ENCODE results near the gene MSTO1.

MSTO1 gene

GRCh38 chr1:155651861-155652661, 42.0 kb downstream of the MSTO1 start:
- TF ChIP-seq TAF1 (IDR thresholded peaks at IDR 0.05; ENCODE audit: borderline replicate concordance, insufficient read depth, low read length): no peak
- no peak for TF ChIP-seq SIN3A (IDR thresholded peaks at IDR 0.05; ENCODE audit: borderline replicate concordance, insufficient read depth, low read length)
- no peak for TF ChIP-seq REST (IDR thresholded peaks at IDR 0.05; ENCODE audit: insufficient read depth in 1 of 2, low read depth in 2 of 2, low read length in 2 of 2)
- no peak for TF ChIP-seq POLR2AphosphoS5 (IDR thresholded peaks at IDR 0.05; ENCODE audit: low read depth, low read length)
- TF ChIP-seq FOXP2 (optimal IDR thresholded peaks at IDR 0.05; ENCODE audit: borderline replicate concordance, extremely low read depth, extremely low read length, insufficient read depth): no peak

- TF ChIP-seq TAF1 (IDR thresholded peaks at IDR 0.05; ENCODE audit: borderline replicate concordance, insufficient read depth, low read length): no peak
- TF ChIP-seq FOXP2 (optimal IDR thresholded peaks at IDR 0.05; ENCODE audit: borderline replicate concordance, extremely low read depth, extremely low read length, insufficient read depth): no peak
- no peak for TF ChIP-seq REST (IDR thresholded peaks at IDR 0.05; ENCODE audit: insufficient read depth in 1 of 2, low read depth in 2 of 2, low read length in 2 of 2)
- no peak for TF ChIP-seq SIN3A (IDR thresholded peaks at IDR 0.05; ENCODE audit: borderline replicate concordance, insufficient read depth, low read length)
- TF ChIP-seq POLR2AphosphoS5 (IDR thresholded peaks at IDR 0.05; ENCODE audit: low read depth, low read length): no peak
These were observed 42.9 kb downstream of the MSTO1 start for GRCh38 chr1:155652951-155653350.

GRCh38 chr1:155657463-155657862, 47.4 kb downstream of the MSTO1 start:
- TF ChIP-seq POLR2AphosphoS5 (IDR thresholded peaks at IDR 0.05; ENCODE audit: low read depth, low read length) (no peak), FOXP2 (optimal IDR thresholded peaks at IDR 0.05; ENCODE audit: borderline replicate concordance, extremely low read depth, extremely low read length, insufficient read depth) (no peak), REST (IDR thresholded peaks at IDR 0.05; ENCODE audit: insufficient read depth in 1 of 2, low read depth in 2 of 2, low read length in 2 of 2) (no peak), TAF1 (IDR thresholded peaks at IDR 0.05; ENCODE audit: borderline replicate concordance, insufficient read depth, low read length) (no peak), SIN3A (IDR thresholded peaks at IDR 0.05; ENCODE audit: borderline replicate concordance, insufficient read depth, low read length) (no peak)

Data from PFSK-1 (cell line).